Neural crest cell (in vitro differentiated cells): ENCODE data around the gene ZFAND2A. TPM values are rescaled to one million over a fixed set of nuclear protein-coding genes. Genes with fewer than 3 reads are reported as not detected.
"Not testable (repeated sequence)": the region's sequence is repeated elsewhere in the genome, so short reads cannot be mapped to it uniquely, and the experiment has no call there.

Experiments used
- DNase-seq: peaks from one replicate; pipeline ENCODE4 v3.0.0; 2021; ENCODE audit warnings: low read depth, mixed read lengths, low spot score
- H3K27ac Mint-ChIP-seq: one replicate; pipeline ENCODE4 v1.8.0; 2021; ENCODE audit warnings: mild to moderate bottlenecking, mixed read lengths; ENCODE audit not compliant: unreplicated experiment
- H3K27me3 Mint-ChIP-seq: 2 replicates; pipeline ENCODE4 v1.8.0; 2021; ENCODE audit warnings: low read depth, mild to moderate bottlenecking, mixed read lengths
- H3K36me3 Mint-ChIP-seq: 2 replicates; pipeline ENCODE4 v1.8.0; 2021; ENCODE audit warnings: low read depth, mild to moderate bottlenecking, mixed read lengths
- H3K4me1 Mint-ChIP-seq: 2 replicates; pipeline ENCODE4 v1.8.0; 2021; ENCODE audit warnings: mixed read lengths
- H3K4me3 Mint-ChIP-seq: one replicate; pipeline ENCODE4 v1.8.0; 2021; ENCODE audit warnings: mild to moderate bottlenecking, mixed read lengths
- H3K9me3 Mint-ChIP-seq: 2 replicates; pipeline ENCODE4 v1.8.0; 2021; ENCODE audit warnings: mixed read lengths
- CTCF ChIP-seq: fragments of 200-600 bp; sonication (generic); conservative IDR thresholded peaks from 2 replicates; pipeline ENCODE4 v1.5.0; 2021; ENCODE audit warnings: antibody characterized with exemption, mild to moderate bottlenecking
- long read RNA-seq: library from polyadenylated mRNA; unstranded; transcript quantifications from one replicate; pipeline ENCODE4 v2.0.0, GENCODE V29; 2020
- total RNA-seq: library from RNA; stranded (reverse); gene quantifications from 2 replicates; pipeline ENCODE4 v1.2.1, GENCODE V29; 2021

ZFAND2A gene
- total RNA-seq, result 13.6 and 14.5 TPM in 2 replicates
- long read RNA-seq, transcript ZFAND2A-201 (5 exons, 860 nt), result major isoform, 6 of 11 reads
- long read RNA-seq, partial matches to known transcripts, result 0 of 11 reads
- long read RNA-seq, other reads (novel, unspliced or antisense), result 5 of 11 reads

- Mint-ChIP-seq H3K27me3 (no peaks in the 10 kb centered on the region), H3K4me3 (peak within 1 kb of the TSS; percentile 91), H3K9me3 (no peaks in the 10 kb centered on the region), H3K27ac (peak within 1 kb of the TSS; percentile 62), H3K4me1 (peaks cover 21% of the 10 kb centered on the region), H3K36me3 (peaks cover 3% of the 10 kb centered on the region)
- peak; percentile 98 for DNase-seq
- TF ChIP-seq CTCF, result no peak
Observed at GRCh38 chr7:1159891-1160669, at the start of gene ZFAND2A. TSS of gene ZFAND2A (minus strand) at chr7:1160196. CDS start at chr7:1158212, 1,984 bp downstream.

- no peak overlapping the region for H3K4me3 Mint-ChIP-seq
- H3K27me3 Mint-ChIP-seq, result peaks cover 76% of the 10 kb centered on the region
- H3K4me1 Mint-ChIP-seq, result no peaks in the 10 kb centered on the region
- no peak overlapping the region for H3K27ac Mint-ChIP-seq
- H3K36me3 Mint-ChIP-seq, result no peaks in the 10 kb centered on the region
- no peaks in the 10 kb centered on the region for H3K9me3 Mint-ChIP-seq
- TF ChIP-seq CTCF, result no peak
- no peak for DNase-seq
Observed at GRCh38 chr7:1209097-1209496, 49.1 kb upstream of the ZFAND2A start.

- not testable (repeated sequence) for H3K36me3 Mint-ChIP-seq, H3K4me3 Mint-ChIP-seq, H3K4me1 Mint-ChIP-seq, DNase-seq, H3K27ac Mint-ChIP-seq, H3K9me3 Mint-ChIP-seq
- peaks cover 68% of the 10 kb centered on the region for H3K27me3 Mint-ChIP-seq
Observed at GRCh38 chr7:1205742-1206141, 45.7 kb upstream of the ZFAND2A start.

GRCh38 chr7:1204460-1205140 lies 44.6 kb upstream of the ZFAND2A start:
- no peak overlapping the region for H3K4me3 Mint-ChIP-seq

GRCh38 chr7:1202914-1203313 lies 42.9 kb upstream of the ZFAND2A start:
- not testable (repeated sequence) for H3K4me3 Mint-ChIP-seq, H3K9me3 Mint-ChIP-seq, H3K36me3 Mint-ChIP-seq, DNase-seq, H3K27ac Mint-ChIP-seq, H3K4me1 Mint-ChIP-seq
- peaks cover 61% of the 10 kb centered on the region for H3K27me3 Mint-ChIP-seq

More at GRCh38 chr7:1204460-1205140, 44.6 kb upstream of the ZFAND2A start:
- peaks cover 66% of the 10 kb centered on the region for H3K27me3 Mint-ChIP-seq
- no peak for DNase-seq
- H3K36me3 Mint-ChIP-seq, result no peaks in the 10 kb centered on the region
- H3K9me3 Mint-ChIP-seq, result no peaks in the 10 kb centered on the region
- no peaks in the 10 kb centered on the region for H3K4me1 Mint-ChIP-seq
- H3K27ac Mint-ChIP-seq, result no peak overlapping the region
- TF ChIP-seq CTCF, result no peak

GRCh38 chr7:1201916-1202315 lies 41.9 kb upstream of the ZFAND2A start:
- Mint-ChIP-seq H3K27ac (no peak overlapping the region), H3K4me1 (no peaks in the 10 kb centered on the region), H3K27me3 (peaks cover 64% of the 10 kb centered on the region), H3K9me3 (no peaks in the 10 kb centered on the region), H3K4me3 (no peak overlapping the region), H3K36me3 (no peaks in the 10 kb centered on the region)
- no peak for DNase-seq
- TF ChIP-seq CTCF, result no peak
